Small intestine (tissue), 7 donors: ENCODE results near the gene PABPN1L. TPM values are rescaled to one million over a fixed set of nuclear protein-coding genes. Genes with fewer than 3 reads are reported as not detected.

Experiments used
- DNase-seq, 2 donors: peaks; one replicate each; pipeline versions ENCODE4 v3.0.0 to v3.0.0-alpha.2; 2013
- FAIRE-seq: peaks from 2 replicates; lab custom pipeline; 2012; peaks lifted over from hg19 to GRCh38; lab: Jason Lieb, UNC
- H3K27ac ChIP-seq, 3 donors: one replicate each; pipeline ENCODE4 v1.5.1; 2013; ENCODE audit warnings: low read length in 2 of 3, mild to moderate bottlenecking in 2 of 3, control low read depth in 1 of 3, inconsistent platforms in 1 of 3, low read depth in 1 of 3, moderate library complexity in 1 of 3
- H3K27me3 ChIP-seq, 3 donors: one replicate each; pipeline ENCODE4 v1.6.1; 2013; ENCODE audit warnings: low read length in 3 of 3, inconsistent platforms in 1 of 3; ENCODE audit not compliant: control insufficient read depth in 3 of 3, insufficient read depth in 3 of 3
- H3K36me3 ChIP-seq, 3 donors: one replicate each; pipeline ENCODE4 v1.6.1; 2013; ENCODE audit warnings: low read length in 3 of 3, inconsistent platforms in 1 of 3, low read depth in 1 of 3, mild to moderate bottlenecking in 1 of 3, moderate library complexity in 1 of 3; ENCODE audit not compliant: control insufficient read depth in 3 of 3, insufficient read depth in 2 of 3
- H3K4me1 ChIP-seq, 3 donors: one replicate each; pipeline ENCODE4 v1.6.1; 2013; ENCODE audit warnings: low read length in 2 of 3, inconsistent platforms in 1 of 3, low read depth in 1 of 3, mild to moderate bottlenecking in 1 of 3, moderate library complexity in 1 of 3; ENCODE audit not compliant: control insufficient read depth in 3 of 3, insufficient read depth in 2 of 3
- H3K4me3 ChIP-seq, 3 donors: one replicate each; pipeline ENCODE4 v1.5.1; 2013; ENCODE audit warnings: low read length in 3 of 3, control low read depth in 1 of 3, inconsistent platforms in 1 of 3, low read depth in 1 of 3, mild to moderate bottlenecking in 1 of 3, moderate library complexity in 1 of 3
- H3K9me3 ChIP-seq, 2 donors: one replicate each; pipeline ENCODE4 v1.6.1; 2013; ENCODE audit warnings: low read depth in 1 of 2, low read length in 1 of 2; ENCODE audit not compliant: control insufficient read depth in 2 of 2, insufficient read depth in 1 of 2
- WGBS, 3 donors: extraction: QIAGEN DNeasy Blood & Tissue Kit; methylation state at CpG; one replicate each; pipeline ENCODE4 v1.1.7; 2013; 5-methylcytosine and 5-hydroxymethylcytosine counted together
- polyA plus RNA-seq, 4 donors: library from polyadenylated mRNA; stranded (reverse) in 3 of 4; unstranded in 1 of 4; fragments of 200-250 nt in 3 of 4; fragments of 120-200 nt in 1 of 4; gene quantifications; one replicate each; pipeline versions ENCODE4 v1.2.1 to v1.2.3, GENCODE V29; 2013
- donor health status: healthy with polysubstance abuse.
- donor health status: control.
- donor health status: control.
- donor health status: Bipolar disorder and iron deficiency.
- donor health status: healthy.

PABPN1L gene
- polyA plus RNA-seq, 4 donors, result 0.12 TPM; not detected in 3

GRCh38 chr16:88871730-88872416, 5.4 kb upstream of the PABPN1L start:
- 54 to 70% (median 55%) methylated on average over 12 to 21 of the region's 21 CpGs for WGBS, 3 donors
- no peak for DNase-seq
- H3K4me1 ChIP-seq, result no peaks in the 10 kb centered on the region
- H3K9me3 ChIP-seq, result no peaks in the 10 kb centered on the region
- H3K27ac ChIP-seq, result no peak overlapping the region
- no peak for FAIRE-seq
- H3K27me3 ChIP-seq, result peaks cover 4 to 18% (median 5%) of the 10 kb centered on the region in 3 donors
- no peaks in the 10 kb centered on the region for H3K36me3 ChIP-seq
- no peak overlapping the region for H3K4me3 ChIP-seq

- H3K4me3 ChIP-seq, result no peak overlapping the region
- peaks cover 4 to 18% (median 5%) of the 10 kb centered on the region in 3 donors for H3K27me3 ChIP-seq
- H3K36me3 ChIP-seq, result no peaks in the 10 kb centered on the region
- FAIRE-seq, result no peak
- WGBS, 3 donors, result 11 to 27% (median 18%) methylated on average over 8 of the region's 8 CpGs
- H3K27ac ChIP-seq, result no peak overlapping the region
- H3K4me1 ChIP-seq, result no peaks in the 10 kb centered on the region
- no peak for DNase-seq
- H3K9me3 ChIP-seq, result no peaks in the 10 kb centered on the region
Measured at GRCh38 chr16:88871349-88871702, 4.9 kb upstream of the PABPN1L start.

GRCh38 chr16:88870608-88871348, 4.3 kb upstream of the PABPN1L start:
- H3K4me3 ChIP-seq, result no peak overlapping the region
- H3K36me3 ChIP-seq, result no peaks in the 10 kb centered on the region
- 26 to 41% (median 37%) methylated on average over 35 to 37 of the region's 37 CpGs for WGBS, 3 donors
- H3K4me1 ChIP-seq, result no peaks in the 10 kb centered on the region
- H3K27ac ChIP-seq, result no peak overlapping the region
- DNase-seq, result no peak
- FAIRE-seq, result no peak
- H3K27me3 ChIP-seq, result peaks cover 4 to 18% (median 5%) of the 10 kb centered on the region in 3 donors
- no peaks in the 10 kb centered on the region for H3K9me3 ChIP-seq

GRCh38 chr16:88869673-88869980, 3.2 kb upstream of the PABPN1L start:
- no peaks in the 10 kb centered on the region for H3K4me1 ChIP-seq
- FAIRE-seq, result no peak
- H3K36me3 ChIP-seq, result no peaks in the 10 kb centered on the region
- WGBS, 3 donors, result 69 to 90% (median 73%) methylated on average over 9 of the region's 9 CpGs
- no peaks in the 10 kb centered on the region for H3K9me3 ChIP-seq
- no peak for DNase-seq
- H3K27ac ChIP-seq, result no peak overlapping the region
- H3K4me3 ChIP-seq, result no peak overlapping the region
- H3K27me3 ChIP-seq, result peaks cover 4 to 18% (median 5%) of the 10 kb centered on the region in 3 donors

- no peak for FAIRE-seq
- peaks cover 4 to 18% (median 5%) of the 10 kb centered on the region in 3 donors for H3K27me3 ChIP-seq
- no peak for DNase-seq
- H3K9me3 ChIP-seq, result no peaks in the 10 kb centered on the region
- no peak overlapping the region for H3K27ac ChIP-seq
- H3K4me1 ChIP-seq, result no peaks in the 10 kb centered on the region
- H3K4me3 ChIP-seq, result no peak overlapping the region
- H3K36me3 ChIP-seq, result no peaks in the 10 kb centered on the region
- 73 to 88% (median 80%) methylated on average over 27 of the region's 27 CpGs for WGBS, 3 donors
Measured at GRCh38 chr16:88868974-88869672, 2.7 kb upstream of the PABPN1L start.

- Histone ChIP-seq H3K36me3 (peaks cover 0 to 6% (median 0%) of the 10 kb centered on the region in 3 donors), H3K9me3 (no peaks in the 10 kb centered on the region), H3K4me3 (no peak overlapping the region), H3K27ac (no peak overlapping the region), H3K27me3 (peaks cover 4 to 18% (median 5%) of the 10 kb centered on the region in 3 donors), H3K4me1 (no peaks in the 10 kb centered on the region)
- DNase-seq (no peak), FAIRE-seq (no peak)
- WGBS, 3 donors, result 71 to 82% (median 74%) methylated on average over 20 to 24 of the region's 24 CpGs
Measured at GRCh38 chr16:88867581-88868246, 1.3 kb upstream of the PABPN1L start.

- H3K27me3 ChIP-seq, result peaks cover 4 to 9% (median 5%) of the 10 kb centered on the region in 3 donors
- FAIRE-seq (no peak), DNase-seq (no peak)
- no peaks in the 10 kb centered on the region for H3K4me1 ChIP-seq
- no peak overlapping the region for H3K4me3 ChIP-seq
- H3K9me3 ChIP-seq, result no peaks in the 10 kb centered on the region
- no peak overlapping the region for H3K27ac ChIP-seq
- 78 to 87% (median 86%) methylated on average over 12 to 15 of the region's 15 CpGs for WGBS, 3 donors
- H3K36me3 ChIP-seq, result peaks cover 4 to 25% (median 4%) of the 10 kb centered on the region in 3 donors
Measured at GRCh38 chr16:88865742-88866141, 718 bp downstream of the PABPN1L start.

GRCh38 chr16:88865310-88865709, 1.1 kb downstream of the PABPN1L start:
- Histone ChIP-seq H3K9me3 (no peaks in the 10 kb centered on the region), H3K4me3 (no peak overlapping the region), H3K36me3 (peaks cover 4 to 30% (median 4%) of the 10 kb centered on the region in 3 donors), H3K4me1 (no peaks in the 10 kb centered on the region), H3K27me3 (peaks cover 4 to 5% (median 5%) of the 10 kb centered on the region in 3 donors), H3K27ac (no peak overlapping the region)
- DNase-seq (no peak), FAIRE-seq (no peak)
- WGBS, 3 donors, result 69 to 85% (median 79%) methylated on average over 13 to 14 of the region's 14 CpGs
